Endothelial cell of umbilical vein (primary cell): ENCODE measurements around the gene SRGN.

Experiments used
- EZH2 ChIP-seq: IDR thresholded peaks from 2 replicates; pipeline ENCODE4 v1.6.1; 2012; ENCODE audit warnings: borderline replicate concordance, low read depth, mild to moderate bottlenecking, moderate library complexity, low read length, inconsistent platforms; ENCODE audit not compliant: severe bottlenecking
- POLR2A ChIP-seq: IDR thresholded peaks from 2 replicates; pipeline ENCODE4 v1.6.1; 2012; ENCODE audit warnings: low read depth, mild to moderate bottlenecking, control low read depth, low read length
- TF ChIP-seq, protein P1 (sequence below), 2 donors: IDR thresholded peaks; 1 replicate in 1 of 2; 2 replicates in 1 of 2; pipeline ENCODE4 v1.5.1; 2011; ENCODE audit warnings: low read length in 2 of 2, mild to moderate bottlenecking in 2 of 2, moderate library complexity in 2 of 2, control low read depth in 1 of 2, inconsistent platforms in 1 of 2, low read depth in 1 of 2; ENCODE audit not compliant: insufficient read depth in 1 of 2; ENCODE audit errors: extremely low read depth in 1 of 2

DNA sequence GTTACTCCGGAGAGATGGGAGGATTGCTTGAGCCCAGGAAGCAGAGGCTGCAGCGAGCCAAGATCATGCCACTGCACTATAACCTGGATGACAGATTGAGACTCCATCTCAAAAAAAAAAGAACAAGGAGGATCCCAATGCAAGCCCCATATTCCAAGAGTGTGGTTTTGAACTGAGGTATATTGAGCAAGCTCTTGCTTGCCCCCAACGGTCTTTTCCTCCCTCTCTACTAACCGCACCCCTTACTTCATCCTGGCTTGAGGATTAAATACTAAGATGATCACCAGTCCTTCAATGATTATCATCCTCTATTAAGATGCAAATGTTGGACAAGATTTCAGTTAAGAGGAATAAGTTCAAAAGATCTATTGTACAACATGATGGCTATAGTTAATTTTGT lies 12.5 kb upstream of the SRGN start:
- TF ChIP-seq, protein P1, sequence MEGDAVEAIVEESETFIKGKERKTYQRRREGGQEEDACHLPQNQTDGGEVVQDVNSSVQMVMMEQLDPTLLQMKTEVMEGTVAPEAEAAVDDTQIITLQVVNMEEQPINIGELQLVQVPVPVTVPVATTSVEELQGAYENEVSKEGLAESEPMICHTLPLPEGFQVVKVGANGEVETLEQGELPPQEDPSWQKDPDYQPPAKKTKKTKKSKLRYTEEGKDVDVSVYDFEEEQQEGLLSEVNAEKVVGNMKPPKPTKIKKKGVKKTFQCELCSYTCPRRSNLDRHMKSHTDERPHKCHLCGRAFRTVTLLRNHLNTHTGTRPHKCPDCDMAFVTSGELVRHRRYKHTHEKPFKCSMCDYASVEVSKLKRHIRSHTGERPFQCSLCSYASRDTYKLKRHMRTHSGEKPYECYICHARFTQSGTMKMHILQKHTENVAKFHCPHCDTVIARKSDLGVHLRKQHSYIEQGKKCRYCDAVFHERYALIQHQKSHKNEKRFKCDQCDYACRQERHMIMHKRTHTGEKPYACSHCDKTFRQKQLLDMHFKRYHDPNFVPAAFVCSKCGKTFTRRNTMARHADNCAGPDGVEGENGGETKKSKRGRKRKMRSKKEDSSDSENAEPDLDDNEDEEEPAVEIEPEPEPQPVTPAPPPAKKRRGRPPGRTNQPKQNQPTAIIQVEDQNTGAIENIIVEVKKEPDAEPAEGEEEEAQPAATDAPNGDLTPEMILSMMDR (IDR thresholded peaks at IDR 0.05; ENCODE audit: extremely low read depth in 1 of 2, insufficient read depth in 1 of 2, low read depth in 1 of 2, low read length in 2 of 2): no peak
- TF ChIP-seq EZH2: no peak
- no peak for TF ChIP-seq POLR2A
